Measurements from ENCODE around the gene IMP3. TPM values are rescaled to one million over a fixed set of nuclear protein-coding genes. Genes with fewer than 3 reads are reported as not detected.
A peak's percentile ranks its signal among the peaks of the same experiment; 100 is the strongest.

The IMP3 gene
- polyA plus RNA-seq, 1 donor (not counting 4 experiments of a cell fraction or from before 2014, with no cell fraction given), result 70.4 TPM

DNA sequence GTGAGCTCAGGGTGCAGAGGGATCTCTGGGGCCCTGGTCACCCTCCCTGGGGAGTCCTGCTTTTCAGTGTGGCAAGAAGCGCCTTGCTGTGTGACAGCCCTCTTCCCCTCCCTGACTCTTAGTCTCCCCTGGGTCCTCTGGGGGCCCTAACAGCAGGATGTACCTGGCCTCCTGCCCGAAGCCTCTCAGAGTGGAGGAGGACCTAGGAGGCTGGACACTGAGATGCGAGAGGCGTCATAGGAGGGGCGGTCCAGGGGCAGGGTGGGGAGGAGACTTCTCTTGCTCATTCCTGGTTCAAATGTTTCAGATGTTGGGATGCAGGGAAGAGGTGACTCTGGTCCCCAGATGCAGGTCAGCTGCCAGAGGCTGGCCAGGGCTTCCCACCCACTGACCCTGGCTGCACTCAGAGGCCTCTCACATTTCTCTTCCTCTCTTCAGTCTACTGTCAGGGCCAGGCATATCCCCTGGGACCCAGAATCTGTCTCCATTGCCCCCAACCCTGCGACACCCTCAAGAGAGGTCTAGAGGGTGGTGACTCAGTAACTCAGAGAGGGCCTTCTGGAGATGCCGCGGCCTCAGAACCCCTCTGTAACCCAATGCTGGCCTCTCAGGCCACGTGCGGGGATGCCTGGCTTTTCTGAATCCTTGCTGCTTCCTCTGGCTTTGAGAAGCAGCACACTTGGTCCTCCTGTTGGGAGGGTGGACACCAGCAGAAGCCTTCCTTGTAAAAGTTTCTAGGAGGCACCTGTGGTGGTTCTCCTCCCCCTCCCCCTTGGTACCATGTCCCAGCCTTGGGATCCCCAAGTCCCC is 33.6 kb upstream of the IMP3 start:
- H3K9me3 ChIP-seq (ENCODE audit: control insufficient read depth, low read depth, low read length), result no peaks in the 10 kb centered on the region
- peak overlapping the region; percentile 39 for H3K4me2 ChIP-seq (ENCODE audit: control insufficient read depth, extremely low read depth, insufficient read depth, low read depth, low read length)
- FAIRE-seq, result no peak
- TF ChIP-seq EZH2 (IDR thresholded peaks at IDR 0.05; ENCODE audit: low read length), result no peak
- TF ChIP-seq CTCF (optimal IDR thresholded peaks at IDR 0.05 in 1 of 3, IDR thresholded peaks at IDR 0.05 in 1 of 3, conservative IDR thresholded peaks at IDR 0.05 in 1 of 3; ENCODE audit: extremely low read depth in 1 of 3, insufficient read depth in 2 of 3, low read length in 3 of 3), result no peak
- peak overlapping the region; percentile 69 for H3K9ac ChIP-seq (ENCODE audit: control insufficient read depth, extremely low read depth, insufficient read depth, low read length)
- no peaks in the 10 kb centered on the region for H3K27me3 ChIP-seq (ENCODE audit: control insufficient read depth, extremely low read depth, insufficient read depth, low read length)
- dilution Hi-C loops (cut with MboI; ENCODE audit: extremely low pct_ligation_motif_present, low sequenced_read_pairs), result no loop called here
- peaks cover 39% of the 10 kb centered on the region for H3K4me1 ChIP-seq (ENCODE audit: control insufficient read depth, extremely low read depth, insufficient read depth, low read length)
- no peaks in the 10 kb centered on the region for H3K79me2 ChIP-seq (ENCODE audit: control insufficient read depth, insufficient read depth, low read length)
- H3K36me3 ChIP-seq (ENCODE audit: control insufficient read depth in 2 of 2, extremely low read depth in 1 of 2, insufficient read depth in 2 of 2, low read length in 2 of 2), result no peaks in the 10 kb centered on the region
- H3K9me1 ChIP-seq (ENCODE audit: control insufficient read depth, extremely low read depth, insufficient read depth, low read length), result no peaks in the 10 kb centered on the region
- DNase-seq (ENCODE audit: low read depth, low spot score), result no peak
- no peak overlapping the region for H3K4me3 ChIP-seq (ENCODE audit: control insufficient read depth in 2 of 3, extremely low read depth in 1 of 3, insufficient read depth in 2 of 3, low read depth in 1 of 3, low read length in 3 of 3)
- H3K27ac ChIP-seq (ENCODE audit: control insufficient read depth, insufficient read depth, low read length), result peak overlapping the region; percentile 77
- H4K20me1 ChIP-seq (ENCODE audit: control insufficient read depth, extremely low read depth, insufficient read depth, low read length), result no peaks in the 10 kb centered on the region
- H2AFZ ChIP-seq (ENCODE audit: control insufficient read depth, low read length), result peak overlapping the region; percentile 31

- Histone ChIP-seq H2AFZ (ENCODE audit: control insufficient read depth, low read length) (peak overlapping the region; percentile 31), H3K36me3 (ENCODE audit: control insufficient read depth in 2 of 2, extremely low read depth in 1 of 2, insufficient read depth in 2 of 2, low read length in 2 of 2) (no peaks in the 10 kb centered on the region), H3K27me3 (ENCODE audit: control insufficient read depth, extremely low read depth, insufficient read depth, low read length) (no peaks in the 10 kb centered on the region), H3K9me1 (ENCODE audit: control insufficient read depth, extremely low read depth, insufficient read depth, low read length) (no peaks in the 10 kb centered on the region), H3K27ac (ENCODE audit: control insufficient read depth, insufficient read depth, low read length) (peak overlapping the region; percentile 77), H3K9ac (ENCODE audit: control insufficient read depth, extremely low read depth, insufficient read depth, low read length) (peak overlapping the region; percentile 69), H3K4me3 (ENCODE audit: control insufficient read depth in 2 of 3, extremely low read depth in 1 of 3, insufficient read depth in 2 of 3, low read depth in 1 of 3, low read length in 3 of 3) (no peak overlapping the region), H3K79me2 (ENCODE audit: control insufficient read depth, insufficient read depth, low read length) (no peaks in the 10 kb centered on the region), H3K4me1 (ENCODE audit: control insufficient read depth, extremely low read depth, insufficient read depth, low read length) (peaks cover 43% of the 10 kb centered on the region), H4K20me1 (ENCODE audit: control insufficient read depth, extremely low read depth, insufficient read depth, low read length) (no peaks in the 10 kb centered on the region), H3K4me2 (ENCODE audit: control insufficient read depth, extremely low read depth, insufficient read depth, low read depth, low read length) (peak overlapping the region; percentile 39), H3K9me3 (ENCODE audit: control insufficient read depth, low read depth, low read length) (no peaks in the 10 kb centered on the region)
- DNase-seq (ENCODE audit: low read depth, low spot score) (no peak), FAIRE-seq (peak; percentile 95)
- no peak for TF ChIP-seq CTCF (optimal IDR thresholded peaks at IDR 0.05 in 1 of 3, IDR thresholded peaks at IDR 0.05 in 1 of 3, conservative IDR thresholded peaks at IDR 0.05 in 1 of 3; ENCODE audit: extremely low read depth in 1 of 3, insufficient read depth in 2 of 3, low read length in 3 of 3)
- TF ChIP-seq EZH2 (IDR thresholded peaks at IDR 0.05; ENCODE audit: low read length), result no peak
- dilution Hi-C loops (cut with MboI; ENCODE audit: extremely low pct_ligation_motif_present, low sequenced_read_pairs), result no loop called here
These were observed 32.8 kb upstream of the IMP3 start for GRCh38 chr15:75672646-75673425.
